SK-N-SH (cell line): Measurements from ENCODE around the gene HES1. TPM values are rescaled to one million over a fixed set of nuclear protein-coding genes. Genes with fewer than 3 reads are reported as not detected.

ENCODE experiments used
- CTCF ChIA-PET: fragments of 300-600, 350-600 bp; formaldehyde crosslinking; extraction: SDS; loops from one replicate; lab custom pipeline; 2021; lab: Yijun Ruan, JAX
- POLR2A ChIA-PET: fragments of 350-600 bp; sonication (Branson Sonifier 250); formaldehyde crosslinking; extraction: SDS; loops from one replicate; lab custom pipeline; 2020; ENCODE audit warnings: antibody characterized with exemption, inconsistent platforms; lab: Yijun Ruan, JAX
- DNase-seq: peaks from one replicate; pipeline ENCODE4 v3.0.0; 2012
- H2AFZ ChIP-seq: fragments of 200-600 bp; sonication (generic); 2 replicates; pipeline ENCODE4 v1.8.1; 2016; ENCODE audit warnings: antibody characterized with exemption, mild to moderate bottlenecking, low read depth
- H3F3A ChIP-seq: fragments of 200-600 bp; sonication (generic); replicated peaks from 2 replicates; pipeline ENCODE3; 2016; ENCODE audit warnings: antibody characterized with exemption, mild to moderate bottlenecking; ENCODE audit not compliant: insufficient read depth
- H3K27ac ChIP-seq, 2 experiments: fragments of 200-500 bp in 1 of 2; fragments of 200-600 bp in 1 of 2; sonication (Bioruptor generic) in 1 of 2; sonication (generic), shearing (Covaris generic) in 1 of 2; 2 replicates each; pipeline versions ENCODE4 v1.5.1 to v1.6.1; 2014 to 2016; ENCODE audit warnings: low read depth in 2 of 2, inconsistent platforms in 1 of 2, low read length in 1 of 2, mild to moderate bottlenecking in 1 of 2, mixed read lengths in 1 of 2
- H3K27me3 ChIP-seq: fragments of 200-600 bp; sonication (generic), shearing (Covaris generic); 2 replicates; pipeline ENCODE4 v1.6.1; 2016; ENCODE audit warnings: mixed run types; ENCODE audit not compliant: insufficient read depth
- H3K36me3 ChIP-seq, 2 experiments: fragments of 200-500 bp in 1 of 2; fragments of 200-600 bp in 1 of 2; sonication (Bioruptor generic) in 1 of 2; sonication (generic) in 1 of 2; replicated peaks in 1 of 2; 2 replicates each; pipeline versions ENCODE3 to v1.5.1; 2014 to 2016; ENCODE audit warnings: low read length in 1 of 2, mild to moderate bottlenecking in 1 of 2; ENCODE audit not compliant: insufficient read depth in 2 of 2, control insufficient read depth in 1 of 2
- H3K4me1 ChIP-seq, 2 experiments: fragments of 200-500 bp in 1 of 2; fragments of 200-600 bp in 1 of 2; sonication (Bioruptor generic) in 1 of 2; sonication (generic), shearing (Covaris generic) in 1 of 2; 2 replicates each; pipeline versions ENCODE4 v1.5.1 to v1.6.1; 2014 to 2016; ENCODE audit warnings: low read depth in 1 of 2, low read length in 1 of 2, mixed run types in 1 of 2; ENCODE audit not compliant: insufficient read depth in 2 of 2, control insufficient read depth in 1 of 2
- H3K4me2 ChIP-seq: fragments of 200-600 bp; sonication (generic), shearing (Covaris generic); 2 replicates; pipeline ENCODE4 v1.6.1; 2017; ENCODE audit warnings: mixed run types
- H3K4me3 ChIP-seq, 2 experiments: fragments of 200-500 bp in 1 of 2; fragments of 200-600 bp in 1 of 2; sonication (Bioruptor generic) in 1 of 2; sonication (generic), shearing (Covaris generic) in 1 of 2; 2 replicates each; pipeline versions ENCODE4 v1.5.1 to v1.8.1; 2014 to 2016; ENCODE audit warnings: low read depth in 2 of 2, inconsistent platforms in 1 of 2, low read length in 1 of 2, mild to moderate bottlenecking in 1 of 2, mixed read lengths in 1 of 2, moderate library complexity in 1 of 2
- H3K79me2 ChIP-seq: fragments of 200-600 bp; sonication (generic); 2 replicates; pipeline ENCODE4 v1.8.1; 2017; ENCODE audit warnings: mild to moderate bottlenecking; ENCODE audit not compliant: insufficient read depth
- H3K9ac ChIP-seq: fragments of 200-600 bp; sonication (generic); 2 replicates; pipeline ENCODE4 v1.6.1; 2017; ENCODE audit warnings: mixed run types
- H3K9me2 ChIP-seq: fragments of 200-600 bp; sonication (generic); 2 replicates; pipeline ENCODE4 v1.6.1; 2017; ENCODE audit warnings: mixed run types
- H3K9me3 ChIP-seq: fragments of 200-600 bp; sonication (generic); 2 replicates; pipeline ENCODE4 v1.6.1; 2017; ENCODE audit warnings: mixed run types, mild to moderate bottlenecking, moderate library complexity
- H4K20me1 ChIP-seq: fragments of 200-600 bp; sonication (generic); 2 replicates; pipeline ENCODE4 v1.6.1; 2017; ENCODE audit warnings: mild to moderate bottlenecking, mixed run types; ENCODE audit not compliant: insufficient read depth
- EP300 ChIP-seq, 2 experiments: IDR thresholded peaks; 2 replicates each; pipeline versions ENCODE4 v1.4.0 to v1.6.1; 2012; ENCODE audit warnings: borderline replicate concordance in 1 of 2, low read depth in 1 of 2, low read length in 1 of 2
- FOSL2 ChIP-seq: IDR thresholded peaks from 2 replicates; pipeline ENCODE4 v1.4.0; 2012; ENCODE audit warnings: low read depth, mild to moderate bottlenecking, moderate library complexity, borderline replicate concordance
- FOXJ3 ChIP-seq: sonication (generic); formaldehyde crosslinking; IDR thresholded peaks from 2 replicates; pipeline ENCODE4 v1.5.1; 2020; ENCODE audit warnings: mild to moderate bottlenecking, missing genetic modification reagents
- FOXM1 ChIP-seq: IDR thresholded peaks from 2 replicates; pipeline ENCODE4 v1.4.0; 2012; ENCODE audit warnings: low read depth, mild to moderate bottlenecking
- GATA2 ChIP-seq: sonication (generic); formaldehyde crosslinking; IDR thresholded peaks from 2 replicates; pipeline ENCODE4 v1.5.0; 2020; ENCODE audit warnings: mild to moderate bottlenecking, missing genetic modification reagents
- NFIC ChIP-seq: IDR thresholded peaks from 2 replicates; pipeline ENCODE4 v1.4.0; 2012; ENCODE audit warnings: borderline replicate concordance
- POLR2AphosphoS5 ChIP-seq: IDR thresholded peaks from 2 replicates; pipeline ENCODE4 v1.6.1; 2012; ENCODE audit warnings: low read depth, low read length
- RFX5 ChIP-seq: IDR thresholded peaks from 2 replicates; pipeline ENCODE4 v1.6.1; 2012; ENCODE audit warnings: mild to moderate bottlenecking, improper control_type of control experiment, low read length
- RXRA ChIP-seq: IDR thresholded peaks from 2 replicates; pipeline ENCODE4 v1.4.0; 2012; ENCODE audit warnings: low read depth, mild to moderate bottlenecking, borderline replicate concordance
- TCF12 ChIP-seq: IDR thresholded peaks from 2 replicates; pipeline ENCODE4 v1.4.0; 2012
- YY1 ChIP-seq: IDR thresholded peaks from 2 replicates; pipeline ENCODE4 v1.4.0; 2012; ENCODE audit warnings: low read depth, mild to moderate bottlenecking
- WGBS: methylation state at CpG from one replicate; pipeline ENCODE4 v1.1.6; 2017; ENCODE audit warnings: low lambda C conversion rate; 5-methylcytosine and 5-hydroxymethylcytosine counted together
- polyA plus RNA-seq, 3 experiments: library from polyadenylated mRNA; depleted of rRNA; stranded (reverse); fragments of >200 nt; gene quantifications; 2 replicates each; pipeline ENCODE4 v1.2.3, GENCODE V29; 2012
- TF ChIP-seq, protein P1 (sequence below): IDR thresholded peaks from 2 replicates; pipeline ENCODE4; 2012
- TF ChIP-seq, protein P2 (sequence below): fragments of 200-600 bp; sonication (generic); IDR thresholded peaks from 2 replicates; pipeline ENCODE4 v1.6.1; 2017; ENCODE audit warnings: antibody characterized with exemption, mild to moderate bottlenecking, moderate library complexity
- TF ChIP-seq, protein P3 (sequence below): fragments of 150-350 bp; IDR thresholded peaks from 2 replicates; pipeline ENCODE4 v1.6.1; 2017; ENCODE audit warnings: antibody characterized with exemption, low read length, low read depth, borderline replicate concordance
- TF ChIP-seq, protein P4 (sequence below): IDR thresholded peaks from 2 replicates; pipeline ENCODE4 v1.4.0; 2012; ENCODE audit warnings: low read depth, borderline replicate concordance

Gene HES1
- polyA plus RNA-seq, 1 of the 3 experiments (the other 2 are of a cell fraction): 225 TPM

DNA sequence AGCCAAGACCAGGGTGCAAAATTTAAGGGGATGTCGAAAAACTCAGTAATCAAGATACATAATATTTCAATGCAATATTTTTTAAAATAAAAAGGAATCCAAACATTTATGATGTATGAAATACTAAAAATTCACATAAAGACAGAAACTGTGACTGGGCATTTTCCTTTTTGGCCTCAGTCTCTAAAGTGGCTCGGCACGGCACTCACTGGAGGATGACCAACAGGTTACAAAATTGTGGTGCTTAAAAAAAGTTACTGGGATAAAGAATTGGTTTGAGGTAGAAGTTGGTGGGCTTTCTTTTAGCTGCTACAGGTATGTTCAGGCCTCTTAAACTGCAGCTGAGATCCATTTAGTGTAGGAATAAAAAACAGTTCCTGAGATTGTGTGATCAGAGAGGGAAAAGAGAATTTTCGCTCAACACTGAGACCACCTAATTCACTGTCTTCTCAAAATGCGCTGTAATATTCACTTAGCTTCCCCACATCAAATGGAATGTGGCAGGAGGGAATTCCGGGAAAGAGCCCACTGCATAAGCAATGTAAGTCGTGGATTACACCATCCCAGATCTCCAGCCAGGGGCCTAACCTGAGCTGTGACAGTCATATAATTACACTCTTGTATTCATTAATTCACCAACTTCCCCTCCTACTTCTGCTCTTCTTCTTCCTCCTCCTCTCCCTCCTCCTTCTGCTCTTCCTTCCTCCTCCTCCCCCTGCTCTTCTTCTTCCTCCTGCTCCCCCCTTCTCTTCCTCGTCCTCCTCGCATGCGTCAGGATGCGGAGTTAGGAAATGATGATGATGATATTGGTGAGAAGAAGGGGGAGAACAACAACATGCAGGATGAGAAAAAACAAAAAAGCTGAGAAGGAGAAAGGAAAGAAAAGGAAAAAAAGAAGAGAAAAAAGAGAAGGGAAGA is 45.9 kb downstream of the HES1 start (continued):
- TF ChIP-seq GATA2 (CRISPR knock-in tag) (no peak), FOSL2 (no peak), EP300 (IDR thresholded peaks at IDR 0.05; ENCODE audit: borderline replicate concordance in 1 of 2, low read depth in 1 of 2, low read length in 1 of 2) (no peak)
- TF ChIP-seq, all 33 proteins: peak for 0

DNA sequence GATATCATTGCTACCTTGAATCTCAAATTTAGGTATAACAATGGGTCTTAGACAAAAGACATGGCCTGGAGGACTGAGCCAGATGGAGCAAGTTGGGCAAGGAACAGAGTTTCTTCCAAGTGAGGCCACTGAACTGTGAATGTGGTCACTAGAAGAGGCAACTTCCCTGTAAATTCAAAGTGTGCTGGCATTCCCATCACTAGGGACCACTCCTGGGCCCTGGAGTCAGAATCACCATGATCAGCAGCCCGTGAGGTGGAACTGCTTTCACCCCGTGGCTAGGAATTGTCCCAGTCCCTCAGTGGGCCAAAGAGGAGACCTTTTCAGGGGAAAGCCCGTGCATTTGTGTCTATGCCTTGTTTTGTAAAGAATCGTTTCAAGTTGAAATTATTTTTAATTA is 47.3 kb downstream of the HES1 start:
- no peak overlapping the region for H3K27ac ChIP-seq
- no peak overlapping the region for H2AFZ ChIP-seq
- H4K20me1 ChIP-seq: no peaks in the 10 kb centered on the region
- H3F3A ChIP-seq: no peaks in the 10 kb centered on the region
- no peaks in the 10 kb centered on the region for H3K9me2 ChIP-seq
- H3K4me3 ChIP-seq: no peak overlapping the region
- H3K4me2 ChIP-seq: no peak overlapping the region
- peaks cover 0 to 8% of the 10 kb centered on the region in 2 experiments; a peak in 2 of 4 replicates for H3K4me1 ChIP-seq
- no peaks in the 10 kb centered on the region for H3K9me3 ChIP-seq
- CTCF ChIA-PET: interaction anchor here (1.6 kb wide), 1 partner anchor 132 kb away, joined by 5 read pairs; no protein-coding TSS in a partner anchor
- no peaks in the 10 kb centered on the region for H3K79me2 ChIP-seq
- WGBS: 60% methylated on average over 4 of the region's 4 CpGs
- DNase-seq: no peak
- POLR2A ChIA-PET: no interaction called here
- H3K9ac ChIP-seq: no peak overlapping the region
- H3K36me3 ChIP-seq: no peaks in the 10 kb centered on the region
- no peaks in the 10 kb centered on the region for H3K27me3 ChIP-seq
- TF ChIP-seq, protein P1, sequence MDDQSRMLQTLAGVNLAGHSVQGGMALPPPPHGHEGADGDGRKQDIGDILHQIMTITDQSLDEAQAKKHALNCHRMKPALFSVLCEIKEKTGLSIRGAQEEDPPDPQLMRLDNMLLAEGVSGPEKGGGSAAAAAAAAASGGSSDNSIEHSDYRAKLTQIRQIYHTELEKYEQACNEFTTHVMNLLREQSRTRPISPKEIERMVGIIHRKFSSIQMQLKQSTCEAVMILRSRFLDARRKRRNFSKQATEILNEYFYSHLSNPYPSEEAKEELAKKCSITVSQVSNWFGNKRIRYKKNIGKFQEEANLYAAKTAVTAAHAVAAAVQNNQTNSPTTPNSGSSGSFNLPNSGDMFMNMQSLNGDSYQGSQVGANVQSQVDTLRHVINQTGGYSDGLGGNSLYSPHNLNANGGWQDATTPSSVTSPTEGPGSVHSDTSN: no peak
- TF ChIP-seq RFX5: no peak

DNA sequence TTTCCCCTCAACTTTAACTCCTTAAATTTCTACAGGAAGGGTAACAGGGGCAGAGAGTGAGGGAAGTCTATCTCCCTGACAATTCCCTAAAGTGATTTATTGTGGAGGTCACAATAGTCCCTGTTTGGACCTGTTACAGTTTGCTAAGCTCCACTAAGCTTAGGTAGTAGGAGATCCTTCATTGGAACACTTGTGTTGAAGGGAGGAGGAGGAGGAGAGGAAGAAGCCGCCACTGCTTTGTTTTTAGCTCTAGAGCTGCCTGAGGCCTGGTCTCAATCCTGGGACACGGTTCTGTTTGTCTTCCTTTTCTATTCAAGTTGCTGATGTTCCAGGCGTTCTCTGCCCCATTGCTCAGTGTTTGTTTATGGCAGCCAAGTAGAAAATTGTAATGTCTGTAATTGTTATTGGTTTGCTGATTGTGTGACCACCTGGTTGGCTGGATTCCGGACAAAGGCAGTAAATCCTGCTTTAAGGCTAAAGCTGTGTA is 48.4 kb downstream of the HES1 start:
- Histone ChIP-seq H3K9ac (no peak overlapping the region), H3K27me3 (no peaks in the 10 kb centered on the region), H3K4me1 (peaks cover 0 to 12% of the 10 kb centered on the region in 2 experiments; a peak in 2 of 4 replicates), H3K79me2 (no peaks in the 10 kb centered on the region), H3K4me2 (no peak overlapping the region), H2AFZ (no peak overlapping the region), H3K36me3 (no peaks in the 10 kb centered on the region), H3F3A (no peaks in the 10 kb centered on the region), H4K20me1 (no peaks in the 10 kb centered on the region), H3K4me3 (no peak overlapping the region), H3K27ac (no peak overlapping the region), H3K9me3 (no peaks in the 10 kb centered on the region), H3K9me2 (no peaks in the 10 kb centered on the region)
- ChIA-PET CTCF (interaction anchor here (0.9 to 1.6 kb wide), 3 partner anchors 11 to 414 kb away, joined by 3 to 5 read pairs (median 3); no protein-coding TSS in a partner anchor), POLR2A (no interaction called here)
- DNase-seq: no peak
- WGBS: 72% methylated on average over 4 of the region's 4 CpGs
- TF ChIP-seq YY1 (no peak), FOXJ3 (no peak), FOXM1 (no peak), TCF12 (no peak), RXRA (no peak), NFIC (no peak), POLR2AphosphoS5 (no peak), GATA2 (CRISPR knock-in tag) (no peak)
- TF ChIP-seq, protein P2, sequence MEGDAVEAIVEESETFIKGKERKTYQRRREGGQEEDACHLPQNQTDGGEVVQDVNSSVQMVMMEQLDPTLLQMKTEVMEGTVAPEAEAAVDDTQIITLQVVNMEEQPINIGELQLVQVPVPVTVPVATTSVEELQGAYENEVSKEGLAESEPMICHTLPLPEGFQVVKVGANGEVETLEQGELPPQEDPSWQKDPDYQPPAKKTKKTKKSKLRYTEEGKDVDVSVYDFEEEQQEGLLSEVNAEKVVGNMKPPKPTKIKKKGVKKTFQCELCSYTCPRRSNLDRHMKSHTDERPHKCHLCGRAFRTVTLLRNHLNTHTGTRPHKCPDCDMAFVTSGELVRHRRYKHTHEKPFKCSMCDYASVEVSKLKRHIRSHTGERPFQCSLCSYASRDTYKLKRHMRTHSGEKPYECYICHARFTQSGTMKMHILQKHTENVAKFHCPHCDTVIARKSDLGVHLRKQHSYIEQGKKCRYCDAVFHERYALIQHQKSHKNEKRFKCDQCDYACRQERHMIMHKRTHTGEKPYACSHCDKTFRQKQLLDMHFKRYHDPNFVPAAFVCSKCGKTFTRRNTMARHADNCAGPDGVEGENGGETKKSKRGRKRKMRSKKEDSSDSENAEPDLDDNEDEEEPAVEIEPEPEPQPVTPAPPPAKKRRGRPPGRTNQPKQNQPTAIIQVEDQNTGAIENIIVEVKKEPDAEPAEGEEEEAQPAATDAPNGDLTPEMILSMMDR: no peak
- TF ChIP-seq, protein P3, sequence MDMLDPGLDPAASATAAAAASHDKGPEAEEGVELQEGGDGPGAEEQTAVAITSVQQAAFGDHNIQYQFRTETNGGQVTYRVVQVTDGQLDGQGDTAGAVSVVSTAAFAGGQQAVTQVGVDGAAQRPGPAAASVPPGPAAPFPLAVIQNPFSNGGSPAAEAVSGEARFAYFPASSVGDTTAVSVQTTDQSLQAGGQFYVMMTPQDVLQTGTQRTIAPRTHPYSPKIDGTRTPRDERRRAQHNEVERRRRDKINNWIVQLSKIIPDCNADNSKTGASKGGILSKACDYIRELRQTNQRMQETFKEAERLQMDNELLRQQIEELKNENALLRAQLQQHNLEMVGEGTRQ: no peak
- TF ChIP-seq, protein P4, sequence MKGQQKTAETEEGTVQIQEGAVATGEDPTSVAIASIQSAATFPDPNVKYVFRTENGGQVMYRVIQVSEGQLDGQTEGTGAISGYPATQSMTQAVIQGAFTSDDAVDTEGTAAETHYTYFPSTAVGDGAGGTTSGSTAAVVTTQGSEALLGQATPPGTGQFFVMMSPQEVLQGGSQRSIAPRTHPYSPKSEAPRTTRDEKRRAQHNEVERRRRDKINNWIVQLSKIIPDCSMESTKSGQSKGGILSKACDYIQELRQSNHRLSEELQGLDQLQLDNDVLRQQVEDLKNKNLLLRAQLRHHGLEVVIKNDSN: no peak
